ENCODE results near the gene TTC7B. TPM values are rescaled to one million over a fixed set of nuclear protein-coding genes. Genes with fewer than 3 reads are reported as not detected.

Gene TTC7B
- total RNA-seq, 1 donor from 2014 or later = 55.5 TPM

DNA sequence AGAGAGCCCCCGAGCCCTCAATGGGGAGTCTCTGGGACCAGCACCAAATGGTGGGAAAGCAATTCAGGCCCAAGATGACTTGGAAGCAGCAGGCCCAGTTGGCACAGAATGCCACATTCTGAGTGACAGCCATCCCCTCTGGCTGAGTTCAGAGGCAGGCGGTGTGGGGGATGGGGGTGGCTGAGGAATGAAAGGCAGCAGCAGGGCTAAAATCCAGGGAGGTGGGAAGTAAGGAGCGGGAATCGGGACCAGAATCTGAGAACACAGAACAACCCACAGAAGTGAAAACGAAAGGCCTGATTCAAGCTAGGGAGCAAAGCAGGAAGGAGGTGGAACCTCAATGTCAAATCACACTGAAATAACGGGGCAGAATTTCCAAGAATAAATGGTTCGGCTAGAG is 248.2 kb downstream of the TTC7B start:
- no peaks in the 10 kb centered on the region for H3K27me3 ChIP-seq (ENCODE audit: low read depth)
- H3K27ac ChIP-seq (replicated peaks) = no peak overlapping the region
- peaks cover 15% of the 10 kb centered on the region for H3K36me3 ChIP-seq
- H3K4me3 ChIP-seq = no peak overlapping the region
- TF ChIP-seq, protein P1, sequence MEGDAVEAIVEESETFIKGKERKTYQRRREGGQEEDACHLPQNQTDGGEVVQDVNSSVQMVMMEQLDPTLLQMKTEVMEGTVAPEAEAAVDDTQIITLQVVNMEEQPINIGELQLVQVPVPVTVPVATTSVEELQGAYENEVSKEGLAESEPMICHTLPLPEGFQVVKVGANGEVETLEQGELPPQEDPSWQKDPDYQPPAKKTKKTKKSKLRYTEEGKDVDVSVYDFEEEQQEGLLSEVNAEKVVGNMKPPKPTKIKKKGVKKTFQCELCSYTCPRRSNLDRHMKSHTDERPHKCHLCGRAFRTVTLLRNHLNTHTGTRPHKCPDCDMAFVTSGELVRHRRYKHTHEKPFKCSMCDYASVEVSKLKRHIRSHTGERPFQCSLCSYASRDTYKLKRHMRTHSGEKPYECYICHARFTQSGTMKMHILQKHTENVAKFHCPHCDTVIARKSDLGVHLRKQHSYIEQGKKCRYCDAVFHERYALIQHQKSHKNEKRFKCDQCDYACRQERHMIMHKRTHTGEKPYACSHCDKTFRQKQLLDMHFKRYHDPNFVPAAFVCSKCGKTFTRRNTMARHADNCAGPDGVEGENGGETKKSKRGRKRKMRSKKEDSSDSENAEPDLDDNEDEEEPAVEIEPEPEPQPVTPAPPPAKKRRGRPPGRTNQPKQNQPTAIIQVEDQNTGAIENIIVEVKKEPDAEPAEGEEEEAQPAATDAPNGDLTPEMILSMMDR (IDR thresholded peaks at IDR 0.05; ENCODE audit: borderline replicate concordance) = no peak
- H3K9me3 ChIP-seq (replicated peaks) = no peaks in the 10 kb centered on the region
- intact Hi-C loops (cut with micrococcal nuclease) = no loop called here
- no peak for DNase-seq
- peaks cover 17% of the 10 kb centered on the region for H3K4me1 ChIP-seq

- H3K4me1 ChIP-seq = peaks cover 17% of the 10 kb centered on the region
- peaks cover 15% of the 10 kb centered on the region for H3K36me3 ChIP-seq
- H3K27me3 ChIP-seq (ENCODE audit: low read depth) = no peaks in the 10 kb centered on the region
- TF ChIP-seq, protein P1 (IDR thresholded peaks at IDR 0.05; ENCODE audit: borderline replicate concordance) = no peak
- no peak overlapping the region for H3K4me3 ChIP-seq
- no peak overlapping the region for H3K27ac ChIP-seq (replicated peaks)
- H3K9me3 ChIP-seq (replicated peaks) = no peaks in the 10 kb centered on the region
- DNase-seq = no peak
- intact Hi-C loops (cut with micrococcal nuclease) = no loop called here
Observed at GRCh38 chr14:90567191-90567590, 249.0 kb downstream of the TTC7B start.

- peaks cover 15% of the 10 kb centered on the region for H3K36me3 ChIP-seq
- no peaks in the 10 kb centered on the region for H3K27me3 ChIP-seq (ENCODE audit: low read depth)
- no peaks in the 10 kb centered on the region for H3K9me3 ChIP-seq (replicated peaks)
- H3K27ac ChIP-seq (replicated peaks) = no peak overlapping the region
- TF ChIP-seq, protein P1 (IDR thresholded peaks at IDR 0.05; ENCODE audit: borderline replicate concordance) = no peak
- no peak overlapping the region for H3K4me3 ChIP-seq
- no peak for DNase-seq
- intact Hi-C loops (cut with micrococcal nuclease) = no loop called here
- peaks cover 17% of the 10 kb centered on the region for H3K4me1 ChIP-seq
Observed at GRCh38 chr14:90566481-90566880, 249.7 kb downstream of the TTC7B start.

DNA sequence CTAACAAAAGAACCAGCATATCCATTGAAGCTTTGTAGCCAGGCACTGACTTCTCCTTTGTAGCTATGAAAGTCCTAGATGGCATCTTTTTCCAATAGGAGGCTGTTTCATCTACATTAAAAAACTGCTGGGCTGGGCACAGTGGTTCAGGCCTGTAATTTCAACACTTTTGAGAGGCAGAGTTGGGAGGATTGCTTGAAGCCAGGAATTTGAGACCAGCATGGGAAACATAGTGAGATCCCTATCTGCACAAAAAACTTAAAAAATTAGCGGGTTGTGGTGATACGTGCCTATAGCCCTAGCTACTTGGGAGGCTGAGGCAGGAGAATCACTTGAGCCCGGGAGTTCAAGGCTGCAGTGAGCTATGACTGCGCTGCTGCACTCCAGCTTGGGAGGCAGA is 251.7 kb downstream of the TTC7B start:
- Histone ChIP-seq H3K36me3 (peaks cover 14% of the 10 kb centered on the region), H3K4me3 (no peak overlapping the region), H3K4me1 (peaks cover 17% of the 10 kb centered on the region), H3K27ac (replicated peaks) (no peak overlapping the region), H3K27me3 (ENCODE audit: low read depth) (no peaks in the 10 kb centered on the region), H3K9me3 (replicated peaks) (no peaks in the 10 kb centered on the region)
- intact Hi-C loops (cut with micrococcal nuclease) = no loop called here
- no peak for DNase-seq
- TF ChIP-seq, protein P1 (IDR thresholded peaks at IDR 0.05; ENCODE audit: borderline replicate concordance) = no peak

- Histone ChIP-seq H3K27ac (replicated peaks) (no peak overlapping the region), H3K4me1 (no peaks in the 10 kb centered on the region), H3K9me3 (replicated peaks) (no peaks in the 10 kb centered on the region), H3K4me3 (no peak overlapping the region), H3K36me3 (peaks cover 14% of the 10 kb centered on the region), H3K27me3 (ENCODE audit: low read depth) (no peaks in the 10 kb centered on the region)
- intact Hi-C loops (cut with micrococcal nuclease) = no loop called here
- no peak for DNase-seq
- TF ChIP-seq, protein P1 (IDR thresholded peaks at IDR 0.05; ENCODE audit: borderline replicate concordance) = no peak
Observed at GRCh38 chr14:90562652-90563051, 253.6 kb downstream of the TTC7B start.

DNA sequence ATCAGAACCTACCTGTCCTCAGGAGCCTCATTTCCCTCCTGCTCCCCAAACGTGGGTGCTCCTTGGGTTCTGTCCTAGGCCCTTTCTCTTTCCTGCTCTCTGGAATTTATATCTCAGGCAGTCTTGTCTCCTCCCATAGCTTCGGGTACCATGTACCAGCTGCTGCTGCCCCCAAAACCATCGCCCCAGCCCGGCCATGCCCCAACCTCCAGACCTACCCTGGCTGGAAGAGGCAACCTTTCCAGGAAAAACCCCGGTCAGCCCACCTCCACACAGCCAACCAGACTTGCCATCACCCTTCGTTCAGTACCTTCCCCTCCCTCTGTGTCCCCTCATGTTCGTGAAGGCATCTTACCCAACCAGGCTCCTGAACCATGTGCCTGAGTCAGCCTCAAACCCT is 254.3 kb downstream of the TTC7B start:
- H3K4me3 ChIP-seq = no peak overlapping the region
- peaks cover 14% of the 10 kb centered on the region for H3K36me3 ChIP-seq
- TF ChIP-seq, protein P1 (IDR thresholded peaks at IDR 0.05; ENCODE audit: borderline replicate concordance) = no peak
- no peaks in the 10 kb centered on the region for H3K9me3 ChIP-seq (replicated peaks)
- intact Hi-C loops (cut with micrococcal nuclease) = no loop called here
- H3K27me3 ChIP-seq (ENCODE audit: low read depth) = no peaks in the 10 kb centered on the region
- no peak for DNase-seq
- no peak overlapping the region for H3K27ac ChIP-seq (replicated peaks)
- peaks cover 3% of the 10 kb centered on the region for H3K4me1 ChIP-seq

Measured in left ventricle myocardium inferior (tissue), 1 donor.